NT2/D1 (cell line): ENCODE measurements around the gene GAS2L1.

Experiments
- SUZ12 ChIP-seq: IDR thresholded peaks from 2 replicates; pipeline ENCODE4 v1.6.1; 2011; ENCODE audit not compliant: insufficient read length, insufficient read depth; ENCODE audit errors: extremely low read depth
- YY1 ChIP-seq: IDR thresholded peaks from 2 replicates; pipeline ENCODE4 v1.6.1; 2011; ENCODE audit not compliant: insufficient read length, insufficient read depth
- ZNF274 ChIP-seq: IDR thresholded peaks from 2 replicates; pipeline ENCODE4 v1.6.1; 2011; ENCODE audit warnings: mild to moderate bottlenecking, low read depth, low read length

GRCh38 chr22:29292379-29292778 lies 14.1 kb upstream of the GAS2L1 start:
- TF ChIP-seq SUZ12 (no peak), ZNF274 (no peak), YY1 (no peak)
